GM21381 (cell line): ENCODE data around the gene NTN5.

Experiments used
- ATAC-seq: cut with Tn5 transposase; IDR thresholded peaks from one replicate; pipeline ENCODE4 v1.9.1; 2021; ENCODE audit warnings: mild to moderate bottlenecking, moderate library complexity; ENCODE audit not compliant: unreplicated experiment

Gene NTN5

GRCh38 chr19:48616041-48616436 is 56.8 kb downstream of the NTN5 start:
- ATAC-seq, result no peak

- no peak for ATAC-seq
Measured at GRCh38 chr19:48615231-48616040, 57.4 kb downstream of the NTN5 start.

- no peak for ATAC-seq
Measured at GRCh38 chr19:48614436-48615230, 58.2 kb downstream of the NTN5 start, which contains the start of gene FAM83E. Gene FAM83E (minus strand): TSS chr19:48615076. CDS start chr19:48613372, 1,704 bp downstream.

- ATAC-seq, result no peak
Measured at GRCh38 chr19:48613852-48614435, 58.9 kb downstream of the NTN5 start.

GRCh38 chr19:48613024-48613851 is 59.6 kb downstream of the NTN5 start:
- ATAC-seq, result no peak

GRCh38 chr19:48611872-48612271 is 60.9 kb downstream of the NTN5 start:
- no peak for ATAC-seq
